ENCODE data around the gene LBP.

The LBP gene

GRCh38 chr20:38334016-38334415, 12.3 kb upstream of the LBP start:
- TF ChIP-seq GATA3 (IDR thresholded peaks at IDR 0.05; ENCODE audit: low read depth, low read length) (no peak), GATA2 (IDR thresholded peaks at IDR 0.05; ENCODE audit: low read depth, low read length) (no peak)

DNA sequence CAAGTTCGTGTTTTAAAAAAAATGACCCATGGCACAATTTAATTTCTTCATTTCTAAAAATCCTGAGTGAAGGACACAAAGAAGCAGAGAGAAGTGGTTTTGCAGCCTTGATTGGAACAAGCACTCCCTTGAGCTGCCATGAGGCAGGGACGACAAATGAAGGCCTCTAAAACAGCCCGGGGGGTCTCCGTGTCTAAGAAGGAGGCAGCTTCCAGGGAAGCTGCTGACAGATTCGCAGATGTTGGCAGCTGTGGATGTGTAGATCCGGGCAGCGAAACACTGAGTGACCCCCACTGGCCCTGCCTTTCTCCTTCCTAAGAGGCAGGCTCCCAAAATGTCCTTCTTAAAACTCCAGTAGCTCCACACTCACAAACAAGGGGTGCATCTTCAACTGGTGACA, 9.6 kb upstream of the LBP start:
- TF ChIP-seq GATA3 (IDR thresholded peaks at IDR 0.05; ENCODE audit: low read depth, low read length), result no peak
- TF ChIP-seq GATA2 (IDR thresholded peaks at IDR 0.05; ENCODE audit: low read depth, low read length), result no peak

DNA sequence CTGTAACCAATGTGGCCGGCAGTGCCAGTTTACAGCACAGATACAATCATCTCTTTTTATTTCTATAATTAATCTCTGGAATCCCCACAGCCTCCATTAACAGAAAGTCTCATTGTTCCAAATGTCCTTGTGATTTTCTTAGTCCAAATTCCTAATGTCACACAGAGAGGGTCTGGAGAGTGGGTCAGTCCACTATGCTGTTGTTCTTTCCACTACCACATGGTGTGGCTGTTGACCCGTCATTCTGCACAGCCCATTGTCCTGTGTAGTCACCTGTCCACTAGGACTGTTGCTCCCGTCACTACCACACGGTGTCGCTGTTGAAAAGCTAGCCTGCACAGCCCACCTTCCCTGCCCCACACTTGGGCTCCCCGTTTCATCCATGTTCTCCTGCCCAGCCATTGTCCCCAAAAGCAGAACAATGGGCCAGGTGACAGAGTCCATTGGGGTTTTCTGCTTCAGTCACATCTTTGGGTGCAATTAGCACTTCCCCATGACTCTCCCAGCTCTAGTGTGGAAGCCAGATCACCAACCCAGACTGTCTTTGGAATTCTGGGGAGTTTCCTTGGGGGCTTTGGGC, 8.6 kb upstream of the LBP start:
- no peak for TF ChIP-seq GATA3 (IDR thresholded peaks at IDR 0.05; ENCODE audit: low read depth, low read length)
- TF ChIP-seq GATA2 (IDR thresholded peaks at IDR 0.05; ENCODE audit: low read depth, low read length), result no peak

DNA sequence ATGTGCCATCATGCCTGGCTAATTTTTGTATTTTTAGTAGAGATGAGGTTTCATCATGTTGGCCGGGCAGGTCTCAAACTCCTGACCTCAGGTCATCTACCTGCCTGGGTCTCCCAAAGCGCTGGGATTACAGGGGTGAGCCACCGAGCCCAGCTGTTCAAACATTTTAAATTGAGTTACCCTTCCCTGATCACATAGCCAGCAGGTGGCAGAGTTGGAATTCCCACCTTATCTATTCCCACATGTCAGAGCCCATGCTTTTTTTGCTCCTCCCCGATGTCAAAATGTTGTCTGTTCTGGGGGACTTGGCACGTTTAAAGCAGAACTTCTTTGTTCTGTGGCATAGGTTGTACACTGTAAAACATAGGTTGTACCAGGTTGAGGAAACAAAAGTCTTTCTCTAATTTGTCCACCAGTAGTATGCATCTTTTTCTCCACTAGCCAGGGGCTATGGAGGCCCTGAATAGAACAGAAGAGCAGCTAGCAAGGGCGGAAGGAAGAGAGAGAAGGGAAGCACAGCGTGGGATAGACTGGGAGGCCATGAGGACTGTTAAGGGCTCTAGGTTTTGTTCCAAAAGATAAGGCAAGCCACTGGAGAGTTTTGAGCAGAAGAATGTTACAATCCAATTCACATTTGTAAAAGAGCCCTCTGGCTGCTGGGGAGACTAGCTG, 7.3 kb upstream of the LBP start:
- no peak for TF ChIP-seq GATA2 (IDR thresholded peaks at IDR 0.05; ENCODE audit: low read depth, low read length)
- TF ChIP-seq GATA3 (IDR thresholded peaks at IDR 0.05; ENCODE audit: low read depth, low read length), result no peak

DNA sequence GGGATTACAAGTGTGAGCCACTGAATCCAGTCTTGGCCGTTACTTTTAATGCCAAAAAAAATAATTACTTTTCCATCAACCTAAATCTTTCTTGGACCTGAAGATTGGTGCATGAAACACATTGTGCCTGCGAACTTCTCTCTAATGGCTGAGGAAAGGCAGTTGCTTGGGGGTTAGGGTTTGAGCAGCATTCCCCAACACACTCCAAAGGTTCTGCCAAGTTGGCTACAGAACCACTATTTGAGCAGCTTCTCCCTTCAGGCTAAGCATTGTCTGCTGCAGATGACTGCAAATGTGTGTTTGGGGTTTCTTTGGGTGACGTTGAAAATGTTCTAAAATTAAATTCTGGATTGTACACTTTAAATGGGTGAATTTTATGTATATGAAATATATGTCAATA, 6.3 kb upstream of the LBP start:
- TF ChIP-seq GATA3 (IDR thresholded peaks at IDR 0.05; ENCODE audit: low read depth, low read length), result no peak
- no peak for TF ChIP-seq GATA2 (IDR thresholded peaks at IDR 0.05; ENCODE audit: low read depth, low read length)

DNA sequence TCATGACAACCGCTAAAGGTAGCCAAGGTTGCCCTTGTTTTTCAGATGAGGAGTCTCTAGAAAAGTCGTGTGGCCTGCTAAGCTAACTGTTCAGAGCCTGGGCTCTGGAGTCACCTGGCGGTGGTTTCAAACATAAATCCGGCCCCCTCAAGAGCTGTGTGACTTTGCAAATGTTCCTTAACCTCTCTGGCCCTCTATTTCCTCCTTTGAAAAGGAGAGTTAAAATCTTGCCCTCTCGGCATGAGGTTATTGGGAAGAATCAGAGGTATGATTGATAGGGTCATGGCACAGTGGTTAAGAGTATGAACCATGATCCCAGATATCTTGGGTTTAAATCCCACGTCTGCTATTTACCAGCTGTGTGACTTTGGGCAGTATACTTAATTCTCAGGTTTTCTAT, 5.6 kb upstream of the LBP start:
- TF ChIP-seq GATA2 (IDR thresholded peaks at IDR 0.05; ENCODE audit: low read depth, low read length) (no peak), GATA3 (IDR thresholded peaks at IDR 0.05; ENCODE audit: low read depth, low read length) (no peak)

DNA sequence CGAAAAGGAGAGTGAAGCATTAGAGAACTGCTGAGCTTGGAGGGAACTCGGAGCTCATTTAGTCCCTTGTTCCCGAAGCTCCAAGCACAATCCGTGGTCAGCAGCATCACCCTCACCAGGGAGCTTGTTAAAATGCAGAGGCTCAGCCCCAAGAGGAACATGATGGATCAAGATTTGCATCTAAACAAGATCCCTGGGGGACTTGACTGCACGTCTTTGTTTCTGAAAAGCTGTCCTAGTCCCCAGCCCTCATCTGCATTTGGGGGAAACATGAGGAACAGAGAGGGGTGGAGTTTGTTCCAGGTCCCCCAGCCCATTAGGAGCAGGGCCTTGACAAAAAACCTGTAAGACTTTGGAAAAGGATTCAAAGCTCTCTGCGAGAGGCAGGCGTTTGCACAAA, 4.1 kb upstream of the LBP start:
- TF ChIP-seq GATA2 (IDR thresholded peaks at IDR 0.05; ENCODE audit: low read depth, low read length) (no peak), GATA3 (IDR thresholded peaks at IDR 0.05; ENCODE audit: low read depth, low read length) (no peak)

GRCh38 chr20:38342713-38343310, 3.5 kb upstream of the LBP start:
- TF ChIP-seq GATA2 (IDR thresholded peaks at IDR 0.05; ENCODE audit: low read depth, low read length) (no peak), GATA3 (IDR thresholded peaks at IDR 0.05; ENCODE audit: low read depth, low read length) (no peak)

DNA sequence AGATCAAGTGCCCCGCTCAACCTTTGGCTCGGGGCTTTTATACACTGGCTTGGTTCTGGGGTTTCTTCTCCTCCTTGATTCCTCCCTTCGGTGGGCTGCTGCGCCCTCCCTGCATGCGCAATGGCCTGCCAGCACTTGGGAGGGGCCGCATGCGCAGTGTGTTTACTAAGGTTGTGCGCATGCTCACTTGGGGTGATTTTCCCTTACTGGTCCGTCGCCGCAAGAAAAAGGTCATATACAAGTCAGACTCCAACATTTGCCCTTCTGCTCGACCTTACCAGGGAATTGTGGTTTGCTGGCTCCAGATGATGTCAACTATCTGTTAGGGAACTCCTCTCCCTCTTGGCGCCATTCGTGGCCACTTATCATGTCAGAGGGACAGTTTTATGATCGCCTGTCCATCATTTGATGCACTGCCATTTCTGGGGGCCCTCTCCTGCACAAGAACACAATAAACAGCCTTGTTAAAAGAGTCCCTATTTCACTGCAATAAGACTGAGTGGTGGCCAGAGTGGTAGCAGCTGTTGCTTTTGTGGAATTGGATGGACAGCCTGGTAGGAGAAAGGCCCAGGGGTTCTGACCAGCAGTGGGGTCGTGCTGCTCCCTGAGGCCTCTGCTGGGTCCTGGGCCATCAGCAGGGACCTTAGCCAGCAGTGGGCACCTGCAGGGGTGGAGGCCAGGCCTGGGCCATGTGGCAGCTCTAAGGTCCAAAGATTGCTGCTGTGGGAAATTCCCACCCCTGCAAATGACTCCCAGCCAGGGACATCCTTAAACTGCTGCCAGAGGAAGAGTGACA, 2.8 kb upstream of the LBP start:
- TF ChIP-seq GATA3 (IDR thresholded peaks at IDR 0.05; ENCODE audit: low read depth, low read length) (no peak), GATA2 (IDR thresholded peaks at IDR 0.05; ENCODE audit: low read depth, low read length) (no peak)

GRCh38 chr20:38344107-38344701, 2.1 kb upstream of the LBP start:
- TF ChIP-seq GATA3 (IDR thresholded peaks at IDR 0.05; ENCODE audit: low read depth, low read length), result no peak
- no peak for TF ChIP-seq GATA2 (IDR thresholded peaks at IDR 0.05; ENCODE audit: low read depth, low read length)

GRCh38 chr20:38345643-38346042, 639 bp upstream of the LBP start:
- TF ChIP-seq GATA2 (IDR thresholded peaks at IDR 0.05; ENCODE audit: low read depth, low read length) (no peak), GATA3 (IDR thresholded peaks at IDR 0.05; ENCODE audit: low read depth, low read length) (no peak)

DNA sequence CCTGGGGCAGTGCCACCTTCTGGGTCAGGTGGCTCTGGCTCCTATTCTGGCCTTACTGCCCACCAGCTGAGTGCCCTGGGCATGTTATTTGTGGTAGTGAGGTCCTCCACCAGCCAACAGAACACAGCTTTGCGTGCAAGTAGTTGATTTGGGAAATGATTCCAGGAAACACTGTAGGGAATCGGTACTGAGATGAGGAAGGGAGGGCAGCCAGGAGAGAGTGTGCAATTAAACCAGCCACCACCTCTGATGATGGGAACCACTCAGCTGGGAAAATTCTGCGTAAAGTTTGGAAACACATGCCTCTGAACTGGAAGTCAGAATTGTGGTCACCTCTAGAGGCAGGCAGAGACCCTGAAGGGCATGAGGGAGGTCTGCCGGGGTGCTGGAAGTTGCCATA, 459 bp downstream of the LBP start:
- TF ChIP-seq GATA3 (IDR thresholded peaks at IDR 0.05; ENCODE audit: low read depth, low read length) (no peak), GATA2 (IDR thresholded peaks at IDR 0.05; ENCODE audit: low read depth, low read length) (no peak)

- TF ChIP-seq GATA2 (IDR thresholded peaks at IDR 0.05; ENCODE audit: low read depth, low read length) (no peak), GATA3 (IDR thresholded peaks at IDR 0.05; ENCODE audit: low read depth, low read length) (no peak)
These were observed 3.6 kb downstream of the LBP start for GRCh38 chr20:38349856-38350255.
